TTC549 (cell line): Measurements from ENCODE around the gene TH.
"Not testable (repeated sequence)": the region's sequence is repeated elsewhere in the genome, so short reads cannot be mapped to it uniquely, and the experiment has no call there.

ENCODE experiments used
- FAIRE-seq: peaks from 2 replicates; lab custom pipeline; 2012; peaks lifted over from hg19 to GRCh38; lab: Jason Lieb, UNC

Gene TH

DNA sequence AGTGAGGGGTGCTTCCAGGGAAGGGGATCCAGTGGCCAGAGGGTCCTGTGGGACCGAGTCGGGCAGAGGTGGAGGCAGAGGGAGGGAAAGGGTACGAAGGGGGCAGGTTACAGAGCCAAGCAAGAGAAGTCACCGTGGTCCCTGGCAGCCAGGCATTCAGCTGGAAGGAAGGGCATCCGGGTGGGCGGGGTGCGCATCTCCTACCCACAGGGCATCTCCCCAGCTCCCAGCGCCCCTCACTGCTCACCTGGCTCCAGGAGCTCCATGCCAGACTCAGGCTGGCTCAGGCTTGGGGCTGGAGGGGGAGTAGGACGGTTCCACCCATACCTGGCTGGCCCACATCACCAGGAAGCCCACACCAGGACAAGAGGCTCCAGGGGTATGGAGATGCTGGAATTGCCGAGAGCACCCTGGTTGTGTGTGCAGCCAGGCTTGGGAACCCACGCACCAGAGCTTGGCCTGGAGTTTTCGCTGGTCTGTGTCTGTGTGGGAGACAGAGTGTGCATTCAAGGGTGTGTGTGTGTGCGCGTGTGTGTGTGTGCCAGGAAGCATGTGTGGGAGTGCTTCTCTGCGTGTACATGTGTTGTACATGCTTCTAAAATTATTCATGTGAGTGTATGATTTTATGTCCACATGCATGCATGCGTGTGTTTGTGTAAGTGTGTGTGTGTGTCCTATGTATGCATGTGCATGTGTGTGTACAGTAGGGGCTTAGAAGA, 6.6 kb upstream of the TH start:
- not testable (repeated sequence) for FAIRE-seq

DNA sequence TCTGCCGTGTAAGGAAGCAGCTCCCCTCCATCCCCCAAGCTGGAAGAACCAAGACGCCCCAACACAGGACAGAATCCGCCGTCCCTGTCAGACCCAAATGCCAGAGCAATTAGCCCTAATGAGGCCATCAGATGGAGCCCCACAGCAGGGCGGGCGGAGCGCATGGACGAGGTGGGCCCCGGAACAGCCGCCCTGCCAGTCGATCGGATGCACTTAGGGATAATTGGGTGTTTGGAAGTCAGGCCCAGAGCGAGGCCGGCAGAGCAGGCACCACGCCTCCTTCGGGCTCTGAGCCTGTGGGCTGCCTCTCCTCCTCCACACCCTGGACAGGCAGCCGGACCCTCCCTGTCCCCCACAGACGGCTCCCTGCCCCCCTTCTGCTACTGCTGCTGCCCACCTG, 5.5 kb upstream of the TH start:
- FAIRE-seq = no peak

DNA sequence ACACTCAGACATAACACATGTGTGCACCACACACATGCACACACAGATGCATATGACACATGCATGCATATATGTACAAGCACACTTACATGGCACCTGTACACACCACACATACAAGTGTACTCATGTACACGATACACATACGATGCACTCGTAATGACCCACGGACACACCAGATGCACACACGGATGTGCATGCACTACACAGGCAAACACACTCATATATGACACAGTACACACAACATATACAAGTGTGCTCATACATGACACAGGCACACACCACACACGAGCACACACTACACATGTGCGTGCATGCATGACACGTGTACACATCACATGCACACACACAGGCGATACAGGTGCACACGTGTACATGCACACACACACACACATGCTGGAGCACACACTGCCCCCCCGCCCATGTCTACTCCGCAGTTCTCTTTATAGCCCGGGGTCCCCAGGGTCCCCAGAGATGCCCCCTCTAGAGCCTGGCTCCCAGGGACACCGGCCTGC, 4.8 kb upstream of the TH start:
- FAIRE-seq = no peak

DNA sequence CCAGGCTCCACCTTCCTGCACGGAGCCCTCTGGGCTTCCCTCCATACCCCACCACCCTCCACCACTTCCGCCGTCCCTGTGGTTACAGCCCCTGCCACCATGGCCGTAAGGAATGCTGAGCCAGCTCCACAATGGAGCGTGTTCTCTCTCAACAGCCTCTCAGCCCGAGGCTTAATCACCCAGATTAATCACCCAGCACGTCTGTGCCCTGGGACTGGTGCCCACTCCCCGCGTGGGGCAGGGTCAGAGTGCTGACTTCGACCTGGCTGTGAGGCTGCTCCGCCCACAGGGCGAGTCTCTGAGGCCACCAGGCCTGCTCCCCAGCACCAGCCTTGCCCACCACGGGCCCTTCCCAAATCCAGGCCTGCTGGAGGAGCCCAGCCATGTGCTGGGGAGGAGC, 4.0 kb upstream of the TH start:
- FAIRE-seq = no peak

DNA sequence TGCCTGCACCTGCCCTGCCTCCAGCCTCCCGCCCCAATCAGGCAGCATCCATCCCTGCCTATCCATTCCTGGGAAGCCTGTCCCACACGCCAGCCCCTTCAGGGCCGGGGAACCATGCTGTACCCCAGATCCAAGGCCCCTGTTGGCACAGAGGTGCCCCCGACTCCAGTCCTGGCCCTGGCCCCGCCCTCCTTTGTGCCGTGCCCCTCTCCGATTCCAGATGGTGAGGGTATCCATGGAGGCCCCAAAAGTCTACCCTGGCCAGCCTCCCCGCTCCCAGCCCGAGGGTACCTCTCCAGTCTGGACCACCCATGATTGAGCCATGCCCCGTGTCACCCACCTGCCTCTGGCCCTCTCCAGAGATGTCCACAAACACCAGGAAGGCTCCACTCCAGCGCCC, 2.7 kb upstream of the TH start:
- FAIRE-seq = no peak

DNA sequence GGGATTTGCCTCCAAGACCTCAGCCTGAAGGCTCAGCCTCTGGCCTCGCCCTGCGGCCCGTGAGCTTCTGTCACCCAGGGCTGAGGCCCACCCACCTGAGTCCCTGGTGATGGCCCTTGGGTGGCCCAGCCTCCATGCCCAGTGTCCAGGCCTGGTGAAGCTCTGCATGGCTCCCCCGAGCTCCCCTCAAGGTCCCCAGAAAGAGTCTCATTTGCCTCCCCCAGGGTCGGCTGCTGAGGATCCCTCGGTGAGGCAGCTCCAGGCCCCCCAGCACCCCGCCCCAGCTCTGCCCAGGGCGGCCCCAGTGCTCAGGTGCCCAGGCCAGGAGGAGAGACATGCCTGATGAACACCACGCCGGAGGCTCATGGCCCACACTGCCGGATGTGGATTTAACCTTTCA, 2.1 kb upstream of the TH start:
- FAIRE-seq = no peak

DNA sequence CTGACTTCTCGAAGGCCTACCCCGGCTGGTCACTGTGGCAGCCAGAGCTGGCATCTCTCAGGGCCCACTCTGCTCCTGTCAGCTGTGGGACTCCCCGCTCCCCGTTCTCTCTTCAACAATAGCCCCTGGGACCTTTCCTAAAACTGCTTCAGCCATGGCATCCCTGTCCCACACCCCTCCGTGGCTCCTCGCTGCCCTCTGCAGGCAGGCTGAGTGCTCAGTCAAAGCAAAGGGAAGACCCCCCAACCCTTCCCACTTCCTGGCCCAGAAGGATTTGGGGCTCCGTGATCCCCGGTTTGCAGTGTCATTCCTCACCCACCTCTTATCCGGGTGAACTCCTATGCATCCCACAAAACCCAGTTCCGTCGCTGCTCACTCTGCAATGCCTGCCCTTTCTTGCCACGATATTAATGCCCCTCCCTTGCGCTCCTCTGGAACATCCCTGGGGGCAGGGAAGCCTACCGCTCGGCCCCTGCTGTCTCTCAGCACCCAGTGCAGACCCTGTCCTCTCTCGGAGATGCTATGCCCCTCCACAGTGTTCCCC, 1.6 kb upstream of the TH start:
- no peak for FAIRE-seq

DNA sequence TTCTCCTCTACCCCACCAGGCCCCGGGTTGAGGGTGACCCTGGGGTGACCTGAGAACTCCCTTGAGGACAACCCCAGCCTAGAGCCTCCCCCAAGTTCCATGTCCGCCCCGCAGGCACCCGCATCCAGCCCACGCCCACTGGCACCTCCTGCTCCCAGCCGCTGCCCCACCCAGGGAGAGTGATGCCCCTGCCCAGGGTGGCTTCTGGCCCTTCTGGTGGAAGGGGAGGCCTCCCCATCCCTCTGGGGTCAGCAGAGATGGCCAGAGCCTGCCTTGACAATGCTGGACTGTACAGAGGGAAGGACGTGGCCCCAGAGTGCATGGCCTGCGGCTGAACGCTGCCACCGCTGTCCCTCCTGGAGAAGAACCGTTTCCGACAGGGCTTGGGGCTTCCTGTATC, 1.1 kb upstream of the TH start:
- no peak for FAIRE-seq

DNA sequence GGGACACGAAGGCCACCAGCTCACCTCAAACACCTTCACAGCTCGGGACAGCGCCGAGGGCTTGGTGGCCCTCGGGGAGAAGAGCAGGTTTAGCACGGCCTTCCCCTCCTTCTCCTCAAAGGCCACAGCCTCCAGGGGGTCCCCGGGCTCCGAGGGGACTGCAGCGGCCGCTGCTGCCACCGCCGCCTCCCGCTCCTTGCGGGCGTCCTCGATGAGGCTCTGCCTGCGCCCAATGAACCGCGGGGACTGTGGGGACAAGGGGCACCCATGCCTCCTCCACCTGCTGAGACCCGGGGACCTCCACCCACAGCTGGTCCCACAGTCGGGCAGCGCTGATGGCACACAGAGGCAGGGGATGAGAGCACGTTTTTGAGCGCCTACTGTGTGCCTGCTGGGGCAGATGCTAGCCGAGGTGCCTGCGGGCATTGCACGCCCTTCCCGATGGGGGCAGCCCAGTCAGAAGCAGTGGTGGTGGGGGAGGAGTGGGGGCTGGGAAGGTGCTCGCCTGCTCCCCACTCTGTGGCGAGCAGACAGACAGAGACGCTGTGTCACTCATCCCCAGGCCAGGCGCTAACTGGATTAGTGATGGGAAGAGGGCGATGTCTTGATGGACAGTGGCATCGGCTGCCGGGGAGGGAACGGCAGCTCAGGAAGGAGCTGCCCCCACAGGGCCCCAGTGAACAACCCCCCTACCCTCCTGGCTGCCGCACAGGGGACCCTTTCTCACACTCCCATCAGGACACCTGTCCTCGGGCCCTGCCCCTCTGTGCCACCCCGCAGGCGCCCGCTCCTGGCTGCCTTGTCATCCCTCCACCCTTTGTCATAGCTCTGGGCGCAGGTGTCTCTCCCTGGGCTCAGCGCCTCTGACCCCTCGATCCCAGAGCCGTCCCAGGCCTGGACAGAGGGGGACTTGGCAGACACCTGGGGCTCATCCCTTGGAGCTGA, 1.7 kb downstream of the TH start:
- no peak for FAIRE-seq

DNA sequence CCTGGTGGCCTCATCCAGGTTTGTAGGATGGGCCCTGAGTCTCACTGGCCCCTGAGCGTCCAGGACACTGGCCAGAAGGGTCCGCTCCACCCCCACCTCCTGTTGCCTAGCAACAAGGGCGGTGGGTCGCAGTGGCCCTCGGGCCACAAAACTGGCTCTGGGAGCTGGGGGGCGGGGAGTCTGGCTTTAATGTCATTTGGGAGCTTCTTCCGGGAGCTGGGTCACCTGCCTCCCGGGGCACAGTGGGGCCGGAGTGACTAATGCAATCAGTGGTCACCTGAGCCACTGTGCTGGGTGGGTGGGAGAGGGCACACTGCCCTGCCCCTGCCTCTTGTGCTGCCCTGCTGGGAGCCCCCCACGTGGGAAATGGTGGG, 2.6 kb downstream of the TH start:
- no peak for FAIRE-seq

DNA sequence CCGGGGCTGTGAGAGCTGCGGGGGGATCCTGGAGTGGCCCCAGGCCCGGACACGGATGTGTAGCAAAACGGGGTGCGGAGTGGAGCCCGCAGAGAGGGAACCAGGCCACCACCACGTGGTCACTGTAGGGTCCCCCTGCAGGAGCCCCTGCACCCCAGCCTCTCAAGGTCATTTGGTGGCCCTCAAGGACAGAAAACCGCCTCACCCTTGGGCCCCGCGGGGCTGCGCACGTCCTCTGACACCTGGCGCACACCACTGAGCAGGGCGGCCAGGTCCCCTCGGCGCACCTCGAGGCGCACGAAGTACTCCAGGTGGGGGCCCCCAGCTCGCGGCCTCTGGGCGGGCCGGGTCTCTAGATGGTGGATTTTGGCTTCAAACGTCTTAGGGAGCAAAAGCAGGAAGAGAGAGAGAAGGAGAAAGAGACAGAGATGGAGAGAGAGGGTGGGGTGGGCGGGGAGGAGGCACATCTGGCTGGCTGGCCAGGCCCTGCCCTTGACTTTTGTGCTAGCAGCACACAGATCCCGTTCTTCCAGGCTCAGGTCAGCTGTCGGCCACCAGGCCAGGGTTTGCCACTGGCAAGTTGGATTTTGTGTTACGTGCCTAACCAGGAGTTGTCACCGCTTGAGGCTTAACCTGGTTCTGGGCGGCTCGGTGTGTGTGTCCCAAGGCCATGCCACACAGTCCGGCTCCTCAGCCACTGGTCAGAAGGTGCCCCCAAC, 3.2 kb downstream of the TH start:
- no peak for FAIRE-seq

DNA sequence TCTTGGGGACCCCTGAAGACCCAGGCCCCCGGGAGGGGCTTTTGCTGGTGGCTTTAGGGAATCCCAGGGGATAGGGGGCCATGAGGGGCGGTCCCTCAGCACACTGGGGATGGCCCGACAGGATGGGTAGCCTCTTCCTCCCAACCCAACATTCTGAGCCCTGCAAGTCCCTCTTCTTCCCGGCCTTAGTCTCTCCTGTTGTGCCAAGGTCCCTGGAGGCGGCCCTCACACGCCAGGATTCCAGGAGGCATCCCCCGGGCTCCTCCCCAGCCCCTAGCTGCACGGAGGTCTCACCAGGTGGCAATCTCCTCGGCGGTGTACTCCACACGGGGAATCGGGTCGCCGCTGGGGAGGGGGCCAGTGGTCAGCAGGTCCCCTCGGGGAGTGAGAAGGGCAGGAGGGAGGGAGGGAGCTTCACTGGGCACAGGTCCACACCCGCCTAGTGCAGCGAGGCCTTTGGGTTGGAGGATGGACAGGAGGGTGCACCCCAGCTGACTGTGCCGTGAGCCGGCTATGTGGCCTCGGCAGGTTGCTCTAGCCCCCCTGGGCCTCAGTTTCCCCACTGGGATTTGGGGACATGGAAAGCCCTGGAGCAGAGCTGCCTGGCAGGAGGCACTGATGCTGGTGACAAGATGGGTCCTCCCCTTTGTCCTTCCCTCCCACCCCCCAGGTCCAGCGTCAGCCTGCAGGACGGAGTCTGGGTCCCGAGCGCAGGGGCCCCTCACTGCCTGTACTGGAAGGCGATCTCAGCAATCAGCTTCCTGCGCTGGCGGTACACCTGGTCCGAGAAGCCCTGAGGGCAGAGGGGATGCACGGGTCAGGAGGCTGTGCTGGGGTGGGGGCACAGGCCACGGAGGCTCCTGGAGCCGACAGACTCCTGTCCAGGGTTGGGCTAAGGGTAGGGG, 4.2 kb downstream of the TH start:
- FAIRE-seq = no peak

DNA sequence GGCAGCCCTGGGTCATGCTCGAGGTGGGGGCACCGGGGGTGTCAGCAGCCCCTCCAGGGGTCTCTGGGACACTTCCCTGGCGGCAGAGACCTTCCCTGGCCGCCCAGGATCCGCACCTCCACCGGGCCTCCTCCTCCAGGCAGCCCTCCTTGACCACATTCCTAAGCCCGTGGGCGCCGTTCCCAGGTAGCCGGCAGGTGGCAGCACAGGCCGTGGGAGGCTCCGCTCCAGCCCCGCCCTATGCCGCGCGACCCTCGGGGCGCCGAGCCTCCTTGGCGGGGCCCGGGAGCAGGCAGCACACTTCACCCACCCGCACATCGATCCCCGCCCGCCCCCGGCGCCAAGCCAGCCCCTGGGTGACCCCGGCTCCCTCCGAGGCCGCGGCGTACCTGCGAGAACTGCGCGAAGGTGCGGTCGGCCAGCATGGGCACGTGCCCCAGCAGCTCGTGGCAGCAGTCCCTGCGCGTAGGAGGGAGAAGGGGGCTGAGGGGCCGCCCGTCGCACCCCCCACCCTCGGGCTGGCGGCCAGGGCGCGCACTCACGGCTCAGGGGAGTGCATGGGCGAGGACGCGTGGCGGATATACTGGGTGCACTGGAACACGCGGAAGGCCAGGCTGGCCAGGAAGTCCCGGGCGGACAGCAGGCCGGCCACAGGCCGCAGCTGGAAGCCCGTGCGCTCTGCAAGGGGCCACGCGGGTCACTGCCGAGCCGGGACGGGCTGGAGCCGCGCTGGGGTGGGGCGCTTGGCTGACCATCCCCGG, 5.3 kb downstream of the TH start:
- no peak for FAIRE-seq

DNA sequence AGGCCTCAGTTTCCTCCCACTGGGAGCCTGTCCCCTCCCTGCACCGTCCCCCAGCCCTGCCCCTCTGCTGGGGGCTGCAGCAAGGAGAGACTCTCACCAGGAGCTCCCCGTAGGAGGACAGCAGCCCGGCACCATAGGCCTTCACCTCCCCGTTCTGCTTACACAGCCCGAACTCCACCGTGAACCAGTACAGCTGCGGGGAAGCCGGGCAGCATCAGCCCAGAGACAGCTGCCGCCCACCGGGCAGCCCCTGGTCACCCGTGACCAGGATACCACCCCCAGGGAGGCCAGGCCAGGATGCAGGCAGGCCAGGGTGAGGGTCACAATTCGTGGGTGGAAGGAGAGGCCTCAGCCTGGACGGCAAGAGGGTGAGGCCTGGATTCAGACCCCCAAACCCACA, 6.0 kb downstream of the TH start:
- no peak for FAIRE-seq

DNA sequence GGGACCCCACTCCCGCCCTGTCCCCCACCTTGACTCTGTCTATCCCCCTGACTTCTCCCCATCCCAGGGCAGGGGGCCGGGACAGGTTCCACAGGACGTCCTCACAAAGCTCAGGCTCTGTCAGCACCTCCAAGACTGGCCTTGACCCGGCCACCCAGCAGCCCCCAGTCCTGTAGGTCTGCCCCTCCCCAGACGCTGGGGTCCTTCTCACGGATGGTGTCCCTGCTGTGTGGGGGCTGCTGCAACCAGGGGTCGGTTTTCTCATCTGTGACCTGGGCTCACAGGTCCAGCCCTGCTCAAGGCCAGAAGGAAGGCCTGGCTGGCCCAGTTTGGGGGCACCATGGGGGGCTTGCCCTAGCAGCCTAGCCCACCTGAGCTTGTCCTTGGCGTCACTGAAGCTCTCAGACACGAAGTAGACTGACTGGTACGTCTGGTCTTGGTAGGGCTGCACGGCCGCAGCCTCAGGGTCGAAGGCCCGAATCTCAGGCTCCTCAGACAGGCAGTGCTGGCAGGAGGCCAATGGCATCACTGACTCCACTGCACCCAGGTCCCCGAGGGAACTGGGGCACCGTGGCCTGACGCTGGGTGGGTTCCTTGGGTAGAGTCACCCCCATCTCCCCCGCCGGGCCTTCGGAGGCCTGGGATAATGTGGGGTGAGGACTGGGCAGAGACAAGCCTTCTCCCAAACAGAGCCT, 6.6 kb downstream of the TH start:
- FAIRE-seq = no peak

DNA sequence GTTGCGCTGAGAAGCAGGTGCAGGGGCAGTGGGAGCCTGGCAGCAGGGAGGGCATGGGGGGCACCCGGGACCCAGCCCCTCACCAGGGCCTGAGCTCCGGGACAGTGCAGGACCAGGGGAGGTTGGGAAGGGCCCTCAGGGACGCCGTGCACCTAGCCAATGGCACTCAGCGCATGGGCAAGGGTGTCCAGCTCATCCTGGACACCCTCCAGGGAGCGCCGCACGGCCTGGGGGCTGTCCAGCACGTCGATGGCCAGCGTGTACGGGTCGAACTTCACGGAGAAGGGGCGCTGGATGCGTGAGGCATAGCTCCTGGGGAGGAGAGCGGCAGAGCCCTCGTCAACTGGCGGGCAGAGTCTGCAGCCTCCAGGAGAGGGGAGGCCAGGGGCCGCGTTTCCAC, 7.5 kb downstream of the TH start:
- no peak for FAIRE-seq

DNA sequence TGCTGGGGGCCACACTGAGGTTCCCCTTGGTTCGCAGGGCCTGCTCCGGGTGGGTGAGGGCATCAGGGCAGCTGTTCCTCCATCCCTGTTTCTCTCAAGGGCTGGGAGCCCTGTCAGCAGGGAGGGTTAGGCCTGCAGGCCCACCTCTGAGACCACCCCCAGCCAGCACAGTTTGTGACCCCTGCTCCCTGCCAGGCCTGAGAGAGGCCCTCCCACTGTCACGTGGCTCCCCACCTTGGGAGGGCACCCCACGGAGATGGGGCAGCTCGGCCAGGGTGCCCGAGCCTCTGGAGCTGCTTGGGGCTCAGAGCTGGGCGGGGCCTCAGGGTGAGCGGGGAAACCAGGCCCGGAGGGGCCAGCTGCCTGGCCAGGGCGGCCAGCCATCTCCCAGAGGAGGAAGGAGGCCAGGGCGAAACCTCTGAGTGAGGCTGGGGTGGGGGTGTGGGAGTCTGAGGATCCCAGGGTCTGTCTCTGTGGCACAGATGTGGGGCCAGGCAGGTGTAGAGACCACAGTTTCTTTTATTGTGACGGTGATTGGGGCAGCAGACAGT, 8.1 kb downstream of the TH start:
- no peak for FAIRE-seq

DNA sequence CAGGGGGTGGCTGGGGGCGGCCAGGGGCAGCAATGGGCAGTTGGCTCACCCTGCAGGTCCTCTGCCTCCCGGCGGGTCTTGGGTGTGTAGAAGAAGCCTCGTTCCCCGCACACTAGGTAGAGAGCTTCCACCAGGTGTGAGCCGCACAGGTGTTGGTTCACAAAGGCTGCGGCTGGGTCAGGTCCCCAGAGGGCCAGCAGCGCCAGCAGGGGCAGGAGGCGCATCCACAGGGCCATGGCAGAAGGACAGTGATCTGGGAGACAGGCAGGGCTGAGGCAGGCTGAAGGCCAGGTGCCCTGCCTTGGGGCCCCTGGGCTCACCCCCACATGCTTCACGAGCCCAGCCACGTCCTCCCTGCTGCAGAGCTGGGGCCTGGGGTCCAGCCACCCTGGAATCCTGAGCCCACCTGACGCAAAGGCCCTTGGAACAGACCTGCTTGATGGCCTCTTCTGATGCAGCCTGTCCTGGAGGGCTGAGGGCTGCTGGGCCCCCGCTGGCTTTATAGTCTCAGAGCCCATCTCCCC, 10.8 kb downstream of the TH start, which contains the start of gene INS:
INS (minus strand) TSS at position 474 of the 524 bp plus-strand sequence; CDS start at position 236, 238 bp downstream.
- no peak for FAIRE-seq
